ENCODE measurements around the gene GGTA1. TPM values are rescaled to one million over a fixed set of nuclear protein-coding genes. Genes with fewer than 3 reads are reported as not detected.

GGTA1 gene
- total and polyA plus RNA-seq, 9 of the 15 experiments (the other 6 are each of a cell fraction or from before 2014, with no cell fraction given), result 0.04 to 0.15 TPM; not detected in 7

DNA sequence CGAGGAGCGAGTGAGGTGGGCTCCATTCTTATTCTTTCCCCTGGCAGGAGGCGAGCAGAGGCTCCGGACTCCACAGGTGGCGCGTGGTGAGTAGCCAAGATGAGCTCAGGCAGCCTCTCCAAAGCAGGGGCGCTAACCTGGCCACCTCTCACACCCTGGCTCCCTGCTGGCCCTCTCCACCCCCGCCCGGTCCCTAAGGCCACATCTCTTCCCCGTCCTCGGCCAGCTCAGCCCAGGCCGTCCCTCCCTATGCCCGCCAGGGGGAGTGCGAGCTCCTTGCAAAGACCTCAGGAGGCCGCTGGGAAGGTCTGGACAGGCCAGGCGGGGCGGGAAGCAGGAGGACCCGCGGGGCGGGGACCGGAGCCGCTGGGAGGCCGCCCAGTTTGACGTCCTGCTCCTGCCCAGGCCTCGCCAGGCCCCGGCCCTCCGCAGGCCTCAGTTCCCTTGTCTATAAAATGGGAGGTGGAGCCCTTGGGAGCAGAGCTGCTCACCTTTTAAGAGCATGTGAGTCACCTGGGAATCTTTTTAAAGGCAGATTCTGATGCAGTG, 46.3 kb upstream of the GGTA1 start (continued):
- TF ChIP-seq MTF1 (CRISPR knock-in tag; IDR thresholded peaks at IDR 0.05; ENCODE audit: borderline replicate concordance), result no peak
- no peak for TF ChIP-seq ZNF584 (CRISPR knock-in tag; IDR thresholded peaks at IDR 0.05; ENCODE audit: low read depth)
- TF ChIP-seq, protein P1, sequence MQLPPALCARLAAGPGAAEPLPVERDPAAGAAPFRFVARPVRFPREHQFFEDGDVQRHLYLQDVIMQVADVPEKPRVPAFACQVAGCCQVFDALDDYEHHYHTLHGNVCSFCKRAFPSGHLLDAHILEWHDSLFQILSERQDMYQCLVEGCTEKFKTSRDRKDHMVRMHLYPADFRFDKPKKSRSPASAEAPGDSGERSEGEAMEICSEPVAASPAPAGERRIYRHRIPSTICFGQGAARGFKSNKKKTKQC (CRISPR knock-in tag; IDR thresholded peaks at IDR 0.05), result no peak
- no peak for TF ChIP-seq SREBF2 (CRISPR knock-in tag; IDR thresholded peaks at IDR 0.05)
- no peak for TF ChIP-seq ZNF212 (CRISPR knock-in tag; IDR thresholded peaks at IDR 0.05)
- TF ChIP-seq ZBTB1 (CRISPR knock-in tag; IDR thresholded peaks at IDR 0.05; ENCODE audit: borderline replicate concordance, low read depth), result no peak
- TF ChIP-seq, protein P2, sequence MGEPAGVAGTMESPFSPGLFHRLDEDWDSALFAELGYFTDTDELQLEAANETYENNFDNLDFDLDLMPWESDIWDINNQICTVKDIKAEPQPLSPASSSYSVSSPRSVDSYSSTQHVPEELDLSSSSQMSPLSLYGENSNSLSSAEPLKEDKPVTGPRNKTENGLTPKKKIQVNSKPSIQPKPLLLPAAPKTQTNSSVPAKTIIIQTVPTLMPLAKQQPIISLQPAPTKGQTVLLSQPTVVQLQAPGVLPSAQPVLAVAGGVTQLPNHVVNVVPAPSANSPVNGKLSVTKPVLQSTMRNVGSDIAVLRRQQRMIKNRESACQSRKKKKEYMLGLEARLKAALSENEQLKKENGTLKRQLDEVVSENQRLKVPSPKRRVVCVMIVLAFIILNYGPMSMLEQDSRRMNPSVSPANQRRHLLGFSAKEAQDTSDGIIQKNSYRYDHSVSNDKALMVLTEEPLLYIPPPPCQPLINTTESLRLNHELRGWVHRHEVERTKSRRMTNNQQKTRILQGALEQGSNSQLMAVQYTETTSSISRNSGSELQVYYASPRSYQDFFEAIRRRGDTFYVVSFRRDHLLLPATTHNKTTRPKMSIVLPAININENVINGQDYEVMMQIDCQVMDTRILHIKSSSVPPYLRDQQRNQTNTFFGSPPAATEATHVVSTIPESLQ (CRISPR knock-in tag; IDR thresholded peaks at IDR 0.05), result no peak
- no peak for TF ChIP-seq SAP30 (IDR thresholded peaks at IDR 0.05; ENCODE audit: borderline replicate concordance, insufficient read depth, low read depth, low read length, poor library complexity, severe bottlenecking)
- TF ChIP-seq, protein P3, sequence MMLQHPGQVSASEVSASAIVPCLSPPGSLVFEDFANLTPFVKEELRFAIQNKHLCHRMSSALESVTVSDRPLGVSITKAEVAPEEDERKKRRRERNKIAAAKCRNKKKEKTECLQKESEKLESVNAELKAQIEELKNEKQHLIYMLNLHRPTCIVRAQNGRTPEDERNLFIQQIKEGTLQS (IDR thresholded peaks at IDR 0.05), result no peak
- TF ChIP-seq, protein P3 (CRISPR knock-in tag; conservative IDR thresholded peaks at IDR 0.05), result no peak
- no peak for TF ChIP-seq CCAR2 (IDR thresholded peaks at IDR 0.05; ENCODE audit: low read depth, low read length)
- TF ChIP-seq, protein P4, sequence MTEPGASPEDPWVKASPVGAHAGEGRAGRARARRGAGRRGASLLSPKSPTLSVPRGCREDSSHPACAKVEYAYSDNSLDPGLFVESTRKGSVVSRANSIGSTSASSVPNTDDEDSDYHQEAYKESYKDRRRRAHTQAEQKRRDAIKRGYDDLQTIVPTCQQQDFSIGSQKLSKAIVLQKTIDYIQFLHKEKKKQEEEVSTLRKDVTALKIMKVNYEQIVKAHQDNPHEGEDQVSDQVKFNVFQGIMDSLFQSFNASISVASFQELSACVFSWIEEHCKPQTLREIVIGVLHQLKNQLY (CRISPR knock-in tag; conservative IDR thresholded peaks at IDR 0.05), result no peak
- no peak for TF ChIP-seq ZNF717 (CRISPR knock-in tag; IDR thresholded peaks at IDR 0.05)
- TF ChIP-seq, protein P5, sequence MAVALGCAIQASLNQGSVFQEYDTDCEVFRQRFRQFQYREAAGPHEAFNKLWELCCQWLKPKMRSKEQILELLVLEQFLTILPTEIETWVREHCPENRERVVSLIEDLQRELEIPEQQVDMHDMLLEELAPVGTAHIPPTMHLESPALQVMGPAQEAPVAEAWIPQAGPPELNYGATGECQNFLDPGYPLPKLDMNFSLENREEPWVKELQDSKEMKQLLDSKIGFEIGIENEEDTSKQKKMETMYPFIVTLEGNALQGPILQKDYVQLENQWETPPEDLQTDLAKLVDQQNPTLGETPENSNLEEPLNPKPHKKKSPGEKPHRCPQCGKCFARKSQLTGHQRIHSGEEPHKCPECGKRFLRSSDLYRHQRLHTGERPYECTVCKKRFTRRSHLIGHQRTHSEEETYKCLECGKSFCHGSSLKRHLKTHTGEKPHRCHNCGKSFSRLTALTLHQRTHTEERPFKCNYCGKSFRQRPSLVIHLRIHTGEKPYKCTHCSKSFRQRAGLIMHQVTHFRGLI (CRISPR knock-in tag; IDR thresholded peaks at IDR 0.05), result no peak
- no peak for TF ChIP-seq ZNF347 (CRISPR knock-in tag; IDR thresholded peaks at IDR 0.05; ENCODE audit: low read depth)
- no peak for TF ChIP-seq ILK (tag; IDR thresholded peaks at IDR 0.05; ENCODE audit: borderline replicate concordance, low read depth)
- no peak for TF ChIP-seq KDM4B (IDR thresholded peaks at IDR 0.05; ENCODE audit: borderline replicate concordance in 2 of 2, low read depth in 1 of 2)
- TF ChIP-seq STAT5B (CRISPR knock-in tag; IDR thresholded peaks at IDR 0.05), result no peak
- TF ChIP-seq KAT7 (CRISPR knock-in tag; IDR thresholded peaks at IDR 0.05; ENCODE audit: borderline replicate concordance), result no peak
- no peak for TF ChIP-seq U2AF1 (optimal IDR thresholded peaks at IDR 0.05; ENCODE audit: low read depth, low read length)
